ENCODE data around the gene ATRIP.

The ATRIP gene

GRCh38 chr3:48436855-48437254, 9.7 kb upstream of the ATRIP start:
- Histone ChIP-seq H3K27ac (ENCODE audit: low read length, poor library complexity, severe bottlenecking) (no peak overlapping the region), H3K14ac (ENCODE audit: low read length in 2 of 2) (no peak overlapping the region), H2BK120ac (ENCODE audit: low read depth, low read length) (no peak overlapping the region), H2BK15ac (ENCODE audit: low read depth, poor library complexity, severe bottlenecking) (no peak overlapping the region), H2AK5ac (ENCODE audit: low read length, severe bottlenecking) (no peak overlapping the region), H3K36me3 (ENCODE audit: control insufficient read depth in 1 of 2, insufficient read depth in 2 of 2, low read depth in 1 of 2, low read length in 2 of 2) (peaks cover 21 to 28% of the 10 kb centered on the region in 2 experiments), H3K9me3 (ENCODE audit: control insufficient read depth, low read length) (no peaks in the 10 kb centered on the region), H3K27me3 (ENCODE audit: control insufficient read depth in 1 of 2, insufficient read depth in 1 of 2, low read length in 2 of 2) (no peaks in the 10 kb centered on the region), H2BK12ac (ENCODE audit: low read length in 2 of 2) (no peak overlapping the region), H2BK5ac (ENCODE audit: low read depth, low read length, poor library complexity, severe bottlenecking) (no peak overlapping the region), H3K9ac (ENCODE audit: low read length) (no peak overlapping the region), H4K91ac (ENCODE audit: low read length) (no peak overlapping the region), H3K79me1 (replicated peaks; ENCODE audit: low read length, poor library complexity, severe bottlenecking) (peaks cover 23% of the 10 kb centered on the region), H3K4me3 (ENCODE audit: insufficient read depth in 1 of 2, low read depth in 1 of 2, low read length in 2 of 2) (no peak overlapping the region), H3K18ac (ENCODE audit: low read depth in 1 of 2, low read length in 2 of 2) (no peak overlapping the region), H2AFZ (ENCODE audit: low read depth, low read length) (no peak overlapping the region), H3K23ac (ENCODE audit: low read length in 2 of 2) (no peak overlapping the region), H3K4me1 (ENCODE audit: control insufficient read depth, insufficient read depth, low read depth, low read length) (peaks cover 27% of the 10 kb centered on the region), H3K4ac (ENCODE audit: low read depth in 1 of 2, low read length in 2 of 2) (no peak overlapping the region), H4K8ac (ENCODE audit: low read length) (no peak overlapping the region), H3K4me2 (ENCODE audit: low read length, poor library complexity, severe bottlenecking) (no peak overlapping the region)
- 92% methylated on average over 7 of the region's 7 CpGs for WGBS
- no peak for DNase-seq

- no peak overlapping the region for H3K18ac ChIP-seq (ENCODE audit: low read depth in 1 of 2, low read length in 2 of 2)
- no peak overlapping the region for H3K4ac ChIP-seq (ENCODE audit: low read depth in 1 of 2, low read length in 2 of 2)
- no peak overlapping the region for H3K27ac ChIP-seq (ENCODE audit: low read length, poor library complexity, severe bottlenecking)
- no peak overlapping the region for H3K23ac ChIP-seq (ENCODE audit: low read length in 2 of 2)
- no peak for DNase-seq
- peaks cover 19 to 26% of the 10 kb centered on the region in 2 experiments for H3K36me3 ChIP-seq (ENCODE audit: control insufficient read depth in 1 of 2, insufficient read depth in 2 of 2, low read depth in 1 of 2, low read length in 2 of 2)
- no peak overlapping the region for H2BK15ac ChIP-seq (ENCODE audit: low read depth, poor library complexity, severe bottlenecking)
- H4K91ac ChIP-seq (ENCODE audit: low read length): no peak overlapping the region
- no peak overlapping the region for H3K14ac ChIP-seq (ENCODE audit: low read length in 2 of 2)
- H4K8ac ChIP-seq (ENCODE audit: low read length): no peak overlapping the region
- WGBS: 94% methylated on average over 2 of the region's 4 CpGs
- no peak overlapping the region for H2BK5ac ChIP-seq (ENCODE audit: low read depth, low read length, poor library complexity, severe bottlenecking)
- H3K4me3 ChIP-seq (ENCODE audit: insufficient read depth in 1 of 2, low read depth in 1 of 2, low read length in 2 of 2): no peak overlapping the region
- H3K9ac ChIP-seq (ENCODE audit: low read length): no peak overlapping the region
- no peak overlapping the region for H2AK5ac ChIP-seq (ENCODE audit: low read length, severe bottlenecking)
- H3K4me1 ChIP-seq (ENCODE audit: control insufficient read depth, insufficient read depth, low read depth, low read length): peaks cover 20% of the 10 kb centered on the region
- no peaks in the 10 kb centered on the region for H3K9me3 ChIP-seq (ENCODE audit: control insufficient read depth, low read length)
- no peak overlapping the region for H3K4me2 ChIP-seq (ENCODE audit: low read length, poor library complexity, severe bottlenecking)
- H2BK120ac ChIP-seq (ENCODE audit: low read depth, low read length): no peak overlapping the region
- H3K79me1 ChIP-seq (replicated peaks; ENCODE audit: low read length, poor library complexity, severe bottlenecking): peaks cover 23% of the 10 kb centered on the region
- no peaks in the 10 kb centered on the region for H3K27me3 ChIP-seq (ENCODE audit: control insufficient read depth in 1 of 2, insufficient read depth in 1 of 2, low read length in 2 of 2)
- no peak overlapping the region for H2BK12ac ChIP-seq (ENCODE audit: low read length in 2 of 2)
- no peak overlapping the region for H2AFZ ChIP-seq (ENCODE audit: low read depth, low read length)
Observed at GRCh38 chr3:48437812-48438211, 8.7 kb upstream of the ATRIP start.

GRCh38 chr3:48439820-48440589, 6.5 kb upstream of the ATRIP start, which contains the start of the genes CCDC51 and TMA7:
CCDC51 (minus strand) TSS chr3:48440119; CDS start chr3:48435128, 4,991 bp downstream.
TMA7 (plus strand) TSS chr3:48440257; CDS start chr3:48440297, 40 bp downstream.
- H2BK12ac ChIP-seq (ENCODE audit: low read length in 2 of 2): no peak within 1 kb of the TSS
- peak within 1 kb of the TSS; percentile 84 to 96 for H3K4ac ChIP-seq (ENCODE audit: low read depth in 1 of 2, low read length in 2 of 2)
- H3K18ac ChIP-seq (ENCODE audit: low read depth in 1 of 2, low read length in 2 of 2): peak within 1 kb of the TSS; percentile 92 to 95
- peak within 1 kb of the TSS; percentile 70 for H3K4me2 ChIP-seq (ENCODE audit: low read length, poor library complexity, severe bottlenecking)
- peak within 1 kb of the TSS; percentile 42 for H2BK120ac ChIP-seq (ENCODE audit: low read depth, low read length)
- peaks cover 18% of the 10 kb centered on the region for H3K79me1 ChIP-seq (replicated peaks; ENCODE audit: low read length, poor library complexity, severe bottlenecking)
- peak within 1 kb of the TSS; percentile 88 to 94 for H3K4me3 ChIP-seq (ENCODE audit: insufficient read depth in 1 of 2, low read depth in 1 of 2, low read length in 2 of 2)
- H3K27ac ChIP-seq (ENCODE audit: low read length, poor library complexity, severe bottlenecking): peak within 1 kb of the TSS; percentile 65
- no peak within 1 kb of the TSS for H2BK5ac ChIP-seq (ENCODE audit: low read depth, low read length, poor library complexity, severe bottlenecking)
- H3K27me3 ChIP-seq (ENCODE audit: control insufficient read depth in 1 of 2, insufficient read depth in 1 of 2, low read length in 2 of 2): no peaks in the 10 kb centered on the region
- no peaks in the 10 kb centered on the region for H3K9me3 ChIP-seq (ENCODE audit: control insufficient read depth, low read length)
- peak within 1 kb of the TSS in 1 of 2 experiments; percentile 91 for H3K14ac ChIP-seq (ENCODE audit: low read length in 2 of 2)
- peaks cover 23 to 33% of the 10 kb centered on the region in 2 experiments for H3K36me3 ChIP-seq (ENCODE audit: control insufficient read depth in 1 of 2, insufficient read depth in 2 of 2, low read depth in 1 of 2, low read length in 2 of 2)
- under 1% methylated on average over 54 of the region's 54 CpGs for WGBS
- peak within 1 kb of the TSS; percentile 60 for H2BK15ac ChIP-seq (ENCODE audit: low read depth, poor library complexity, severe bottlenecking)
- H3K23ac ChIP-seq (ENCODE audit: low read length in 2 of 2): peak within 1 kb of the TSS in 1 of 2 experiments; percentile 75
- peak within 1 kb of the TSS; percentile 72 for H2AFZ ChIP-seq (ENCODE audit: low read depth, low read length)
- H2AK5ac ChIP-seq (ENCODE audit: low read length, severe bottlenecking): no peak within 1 kb of the TSS
- H4K8ac ChIP-seq (ENCODE audit: low read length): peak within 1 kb of the TSS; percentile 97
- H3K4me1 ChIP-seq (ENCODE audit: control insufficient read depth, insufficient read depth, low read depth, low read length): peaks cover 6% of the 10 kb centered on the region
- peak; percentile 97 for DNase-seq
- peak within 1 kb of the TSS; percentile 93 for H3K9ac ChIP-seq (ENCODE audit: low read length)
- peak within 1 kb of the TSS; percentile 91 for H4K91ac ChIP-seq (ENCODE audit: low read length)

GRCh38 chr3:48440590-48440958, 6.0 kb upstream of the ATRIP start:
- no peak overlapping the region for H2BK5ac ChIP-seq (ENCODE audit: low read depth, low read length, poor library complexity, severe bottlenecking)
- no peaks in the 10 kb centered on the region for H3K9me3 ChIP-seq (ENCODE audit: control insufficient read depth, low read length)
- WGBS: under 1% methylated on average over 18 of the region's 21 CpGs
- peaks cover 13% of the 10 kb centered on the region for H3K79me1 ChIP-seq (replicated peaks; ENCODE audit: low read length, poor library complexity, severe bottlenecking)
- peak overlapping the region in 1 of 2 experiments; percentile 92 for H3K18ac ChIP-seq (ENCODE audit: low read depth in 1 of 2, low read length in 2 of 2)
- H3K27me3 ChIP-seq (ENCODE audit: control insufficient read depth in 1 of 2, insufficient read depth in 1 of 2, low read length in 2 of 2): no peaks in the 10 kb centered on the region
- no peak overlapping the region for H2AFZ ChIP-seq (ENCODE audit: low read depth, low read length)
- peaks cover 23 to 33% of the 10 kb centered on the region in 2 experiments for H3K36me3 ChIP-seq (ENCODE audit: control insufficient read depth in 1 of 2, insufficient read depth in 2 of 2, low read depth in 1 of 2, low read length in 2 of 2)
- H3K4me1 ChIP-seq (ENCODE audit: control insufficient read depth, insufficient read depth, low read depth, low read length): peaks cover 6% of the 10 kb centered on the region
- no peak overlapping the region for H2BK15ac ChIP-seq (ENCODE audit: low read depth, poor library complexity, severe bottlenecking)
- H3K27ac ChIP-seq (ENCODE audit: low read length, poor library complexity, severe bottlenecking): peak overlapping the region; percentile 57
- H4K8ac ChIP-seq (ENCODE audit: low read length): no peak overlapping the region
- H3K4me2 ChIP-seq (ENCODE audit: low read length, poor library complexity, severe bottlenecking): peak overlapping the region; percentile 46
- no peak overlapping the region for H2BK12ac ChIP-seq (ENCODE audit: low read length in 2 of 2)
- peak overlapping the region; percentile 88 to 94 for H3K4me3 ChIP-seq (ENCODE audit: insufficient read depth in 1 of 2, low read depth in 1 of 2, low read length in 2 of 2)
- H4K91ac ChIP-seq (ENCODE audit: low read length): peak overlapping the region; percentile 91
- no peak overlapping the region for H2AK5ac ChIP-seq (ENCODE audit: low read length, severe bottlenecking)
- peak; percentile 40 for DNase-seq
- H3K14ac ChIP-seq (ENCODE audit: low read length in 2 of 2): no peak overlapping the region
- H2BK120ac ChIP-seq (ENCODE audit: low read depth, low read length): no peak overlapping the region
- H3K4ac ChIP-seq (ENCODE audit: low read depth in 1 of 2, low read length in 2 of 2): peak overlapping the region in 1 of 2 experiments; percentile 96
- peak overlapping the region; percentile 93 for H3K9ac ChIP-seq (ENCODE audit: low read length)
- peak overlapping the region in 1 of 2 experiments; percentile 6 for H3K23ac ChIP-seq (ENCODE audit: low read length in 2 of 2)
